Measurements from ENCODE around the gene SLAIN2. TPM values are rescaled to one million over a fixed set of nuclear protein-coding genes. Genes with fewer than 3 reads are reported as not detected.

The SLAIN2 gene
- total RNA-seq, 1 donor from 2014 or later, result 90.5 TPM

- Histone ChIP-seq H3K9me3 (ENCODE audit: insufficient read depth, low read depth, low read length) (no peaks in the 10 kb centered on the region), H3K9ac (ENCODE audit: low read length) (no peak overlapping the region), H2AFZ (ENCODE audit: low read depth, low read length) (no peak overlapping the region), H3K4me2 (ENCODE audit: low read length) (no peak overlapping the region), H3K36me3 (ENCODE audit: insufficient read depth, low read length) (peaks cover 8% of the 10 kb centered on the region), H3K27me3 (ENCODE audit: insufficient read depth, low read length) (no peaks in the 10 kb centered on the region), H3K79me2 (ENCODE audit: insufficient read depth, low read length) (peaks cover 35% of the 10 kb centered on the region), H3K27ac (ENCODE audit: low read depth, low read length) (no peak overlapping the region), H4K20me1 (ENCODE audit: insufficient read depth, low read length) (peaks cover 43% of the 10 kb centered on the region), H3K4me1 (ENCODE audit: insufficient read depth, low read length) (no peaks in the 10 kb centered on the region), H3K4me3 (ENCODE audit: insufficient read depth, low read depth, low read length) (no peak overlapping the region)
- no peak for DNase-seq (ENCODE audit: low read depth)
- Mint-ChIP-seq H3K4me1 (ENCODE audit: low read depth, unreplicated experiment) (peaks cover 6% of the 10 kb centered on the region), H3K36me3 (ENCODE audit: low read depth, unreplicated experiment) (peaks cover 19% of the 10 kb centered on the region), H3K4me3 (ENCODE audit: unreplicated experiment) (no peak overlapping the region), H3K9me3 (ENCODE audit: unreplicated experiment) (no peaks in the 10 kb centered on the region), H3K27ac (ENCODE audit: unreplicated experiment) (no peak overlapping the region), H3K27me3 (ENCODE audit: low read depth, unreplicated experiment) (no peaks in the 10 kb centered on the region)
- FAIRE-seq, result no peak
- TF ChIP-seq EZH2 (IDR thresholded peaks at IDR 0.05; ENCODE audit: insufficient read depth, low read length), result no peak
- no peak for TF ChIP-seq CTCF (IDR thresholded peaks at IDR 0.05; ENCODE audit: insufficient read depth, low read depth, low read length)
These were observed 64.6 kb downstream of the SLAIN2 start for GRCh38 chr4:48405924-48406323.

GRCh38 chr4:48409203-48409602 is 67.9 kb downstream of the SLAIN2 start:
- Histone ChIP-seq H3K4me3 (ENCODE audit: insufficient read depth, low read depth, low read length) (no peak overlapping the region), H3K4me2 (ENCODE audit: low read length) (no peak overlapping the region)

More at GRCh38 chr4:48409203-48409602, 67.9 kb downstream of the SLAIN2 start:
- Mint-ChIP-seq H3K4me3 (ENCODE audit: unreplicated experiment) (no peak overlapping the region), H3K9me3 (ENCODE audit: unreplicated experiment) (no peaks in the 10 kb centered on the region), H3K36me3 (ENCODE audit: low read depth, unreplicated experiment) (peaks cover 8% of the 10 kb centered on the region), H3K4me1 (ENCODE audit: low read depth, unreplicated experiment) (no peaks in the 10 kb centered on the region), H3K27me3 (ENCODE audit: low read depth, unreplicated experiment) (no peaks in the 10 kb centered on the region), H3K27ac (ENCODE audit: unreplicated experiment) (no peak overlapping the region)
- no peaks in the 10 kb centered on the region for H3K9me3 ChIP-seq (ENCODE audit: insufficient read depth, low read depth, low read length)
- H3K27ac ChIP-seq (ENCODE audit: low read depth, low read length), result no peak overlapping the region
- peaks cover 32% of the 10 kb centered on the region for H3K79me2 ChIP-seq (ENCODE audit: insufficient read depth, low read length)
- H3K4me1 ChIP-seq (ENCODE audit: insufficient read depth, low read length), result no peaks in the 10 kb centered on the region
- no peaks in the 10 kb centered on the region for H3K27me3 ChIP-seq (ENCODE audit: insufficient read depth, low read length)
- no peak for FAIRE-seq
- H2AFZ ChIP-seq (ENCODE audit: low read depth, low read length), result no peak overlapping the region
- TF ChIP-seq EZH2 (IDR thresholded peaks at IDR 0.05; ENCODE audit: insufficient read depth, low read length) (no peak), CTCF (IDR thresholded peaks at IDR 0.05; ENCODE audit: insufficient read depth, low read depth, low read length) (no peak)
- peaks cover 8% of the 10 kb centered on the region for H3K36me3 ChIP-seq (ENCODE audit: insufficient read depth, low read length)
- no peak overlapping the region for H3K9ac ChIP-seq (ENCODE audit: low read length)
- DNase-seq (ENCODE audit: low read depth), result peak; percentile 2
- H4K20me1 ChIP-seq (ENCODE audit: insufficient read depth, low read length), result peaks cover 25% of the 10 kb centered on the region
